SU-DHL-6 (cell line): ENCODE results near the gene SMC6.

Experiments
- H2AFZ ChIP-seq: fragments of 200-600 bp; sonication (generic); 2 replicates; pipeline ENCODE4 v1.6.1; 2014; ENCODE audit warnings: low read depth, mild to moderate bottlenecking, moderate library complexity, mixed read lengths, antibody characterized with exemption, low read length; ENCODE audit not compliant: severe bottlenecking
- H3F3A ChIP-seq: fragments of 200-600 bp; shearing (Covaris generic); 2 replicates; pipeline ENCODE4 v1.6.0; 2016; ENCODE audit warnings: antibody characterized with exemption, mild to moderate bottlenecking; ENCODE audit not compliant: insufficient read depth
- H3K27ac ChIP-seq: fragments of 200-600 bp; sonication (generic); 2 replicates; pipeline ENCODE4 v1.5.1; 2016; ENCODE audit warnings: low read depth, mild to moderate bottlenecking, low read length, moderate library complexity, mixed read lengths
- H3K27me3 ChIP-seq: fragments of 200-600 bp; sonication (generic), shearing (Covaris generic); 2 replicates; pipeline ENCODE4 v1.6.0; 2014; ENCODE audit warnings: mild to moderate bottlenecking, low read length
- H3K36me3 ChIP-seq: fragments of 200-600 bp; sonication (generic); 2 replicates; pipeline ENCODE4 v1.6.1; 2014; ENCODE audit warnings: mild to moderate bottlenecking, low read length, mixed read lengths
- H3K4me2 ChIP-seq: fragments of 300-600, 200-600 bp; shearing (Covaris generic), sonication (generic); 2 replicates; pipeline ENCODE4 v1.6.0; 2014; ENCODE audit warnings: low read length, low read depth, mild to moderate bottlenecking; ENCODE audit not compliant: poor library complexity, severe bottlenecking
- H3K4me3 ChIP-seq: fragments of 200-600 bp; sonication (generic); 2 replicates; pipeline ENCODE4 v1.5.1; 2014; ENCODE audit warnings: antibody characterized with exemption, low read length, mild to moderate bottlenecking, mixed read lengths; ENCODE audit not compliant: insufficient read depth, poor library complexity, severe bottlenecking
- H3K79me2 ChIP-seq: fragments of 200-600 bp; sonication (generic); 2 replicates; pipeline ENCODE4 v1.6.1; 2014; ENCODE audit warnings: mild to moderate bottlenecking, low read length, moderate library complexity; ENCODE audit not compliant: insufficient read depth
- H3K9ac ChIP-seq: fragments of 200-600 bp; sonication (generic); 2 replicates; pipeline ENCODE4 v1.7.0; 2014; ENCODE audit warnings: mild to moderate bottlenecking, low read length
- H3K9me2 ChIP-seq: fragments of 200-600 bp; sonication (generic); replicated peaks from 2 replicates; pipeline ENCODE4 v1.6.1; 2014; ENCODE audit warnings: low read length; ENCODE audit not compliant: insufficient read depth
- H3K9me3 ChIP-seq: fragments of 200-600 bp; sonication (generic); 2 replicates; pipeline ENCODE4 v1.6.1; 2014; ENCODE audit warnings: low read length, mixed read lengths; ENCODE audit not compliant: insufficient read depth
- H4K20me1 ChIP-seq: fragments of 200-600 bp; sonication (generic); 2 replicates; pipeline ENCODE4 v1.6.1; 2014; ENCODE audit warnings: low read depth, mild to moderate bottlenecking, antibody characterized with exemption, low read length, moderate library complexity, mixed read lengths
- CTCF ChIP-seq: fragments of 200-600 bp; sonication (generic); IDR thresholded peaks from one replicate; pipeline ENCODE4 v1.5.1; 2017; ENCODE audit warnings: antibody characterized with exemption, mild to moderate bottlenecking, low read length, moderate library complexity; ENCODE audit not compliant: insufficient read depth, poor library complexity, severe bottlenecking
- EZH2phosphoT487 ChIP-seq: fragments of 200-600 bp; sonication (generic), shearing (Covaris generic); conservative IDR thresholded peaks from 2 replicates; pipeline ENCODE4 v1.6.1; 2018; ENCODE audit warnings: mild to moderate bottlenecking, antibody characterized with exemption, low read length, moderate library complexity, mixed read lengths

Gene SMC6

GRCh38 chr2:17630089-17630488 is 123.5 kb downstream of the SMC6 start:
- peaks cover 10% of the 10 kb centered on the region; the same call in 1 of the 2 replicates for H3K9me3 ChIP-seq
- H3K9me2 ChIP-seq, result no peaks in the 10 kb centered on the region
- no peaks in the 10 kb centered on the region for H3K27me3 ChIP-seq
- no peak overlapping the region for H3K4me3 ChIP-seq
- H3K4me2 ChIP-seq, result no peak overlapping the region
- H3K79me2 ChIP-seq, result no peaks in the 10 kb centered on the region
- TF ChIP-seq CTCF, result no peak
- TF ChIP-seq EZH2phosphoT487, result no peak
- H3F3A ChIP-seq, result no peaks in the 10 kb centered on the region
- no peak overlapping the region for H3K9ac ChIP-seq
- no peak overlapping the region for H3K27ac ChIP-seq
- H4K20me1 ChIP-seq, result no peaks in the 10 kb centered on the region
- no peaks in the 10 kb centered on the region for H3K36me3 ChIP-seq
- H2AFZ ChIP-seq, result no peak overlapping the region

- Histone ChIP-seq H3K9me2 (no peaks in the 10 kb centered on the region), H3F3A (no peaks in the 10 kb centered on the region), H3K9ac (no peak overlapping the region), H3K27ac (no peak overlapping the region), H3K27me3 (no peaks in the 10 kb centered on the region), H2AFZ (no peak overlapping the region), H4K20me1 (no peaks in the 10 kb centered on the region), H3K9me3 (peaks cover 10% of the 10 kb centered on the region; the same call in 1 of the 2 replicates), H3K4me3 (no peak overlapping the region), H3K4me2 (no peak overlapping the region), H3K36me3 (no peaks in the 10 kb centered on the region), H3K79me2 (no peaks in the 10 kb centered on the region)
- TF ChIP-seq EZH2phosphoT487 (no peak), CTCF (no peak)
Measured at GRCh38 chr2:17628349-17629261, 125.0 kb downstream of the SMC6 start.

GRCh38 chr2:17627434-17627833 is 126.2 kb downstream of the SMC6 start:
- Histone ChIP-seq H3K36me3 (no peaks in the 10 kb centered on the region), H3K9me2 (no peaks in the 10 kb centered on the region), H3K9me3 (peaks cover 10% of the 10 kb centered on the region; the same call in 1 of the 2 replicates), H3K4me2 (no peak overlapping the region), H3K27ac (no peak overlapping the region), H2AFZ (no peak overlapping the region), H4K20me1 (no peaks in the 10 kb centered on the region), H3K27me3 (no peaks in the 10 kb centered on the region), H3K9ac (no peak overlapping the region), H3F3A (no peaks in the 10 kb centered on the region), H3K4me3 (no peak overlapping the region), H3K79me2 (no peaks in the 10 kb centered on the region)
- TF ChIP-seq CTCF (no peak), EZH2phosphoT487 (no peak)
